ENCODE measurements around the gene PYGB.

Gene PYGB

DNA sequence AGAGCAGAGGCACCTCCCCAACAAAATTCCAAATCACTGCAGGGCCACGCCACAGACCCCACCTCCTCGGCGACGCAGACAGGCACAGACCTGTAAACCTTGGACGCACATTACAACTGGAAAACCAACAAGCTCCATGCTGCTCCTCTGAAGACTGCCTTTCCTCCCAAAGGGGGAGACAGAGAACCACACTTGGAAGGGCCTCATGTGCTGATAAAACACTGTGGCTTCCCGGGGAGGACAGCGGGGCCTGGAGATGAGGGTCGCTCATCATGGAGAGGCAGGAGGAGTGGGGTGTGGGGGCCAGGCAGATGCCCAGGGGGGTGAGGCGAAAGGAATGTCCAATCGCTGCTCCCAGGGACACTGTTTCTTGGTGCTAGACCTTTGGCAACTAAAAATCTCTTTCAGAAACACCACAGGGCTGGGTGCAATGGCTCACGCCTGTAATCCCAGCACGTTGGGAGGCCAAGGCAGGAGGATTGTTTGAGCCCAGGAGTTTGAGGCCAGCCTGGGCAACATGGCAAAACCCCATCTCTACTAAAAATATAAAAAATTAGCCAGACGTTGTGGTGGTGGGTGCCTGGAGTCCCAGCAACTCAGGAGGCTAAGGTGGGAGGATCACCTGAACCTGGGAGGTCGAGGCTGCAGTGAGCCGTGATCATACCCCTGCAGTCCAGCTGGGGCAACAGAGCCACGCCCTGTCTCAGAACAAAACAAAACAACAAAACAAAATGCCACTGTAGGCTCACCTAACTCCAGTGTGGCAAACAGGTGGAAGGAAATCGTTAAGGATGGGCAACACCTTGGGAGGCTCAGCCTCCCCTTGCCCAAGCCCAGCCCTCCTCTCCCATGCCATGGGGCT lies 88.9 kb downstream of the PYGB start:
- DNase-seq (ENCODE audit: low read depth in 2 of 2): no peak

DNA sequence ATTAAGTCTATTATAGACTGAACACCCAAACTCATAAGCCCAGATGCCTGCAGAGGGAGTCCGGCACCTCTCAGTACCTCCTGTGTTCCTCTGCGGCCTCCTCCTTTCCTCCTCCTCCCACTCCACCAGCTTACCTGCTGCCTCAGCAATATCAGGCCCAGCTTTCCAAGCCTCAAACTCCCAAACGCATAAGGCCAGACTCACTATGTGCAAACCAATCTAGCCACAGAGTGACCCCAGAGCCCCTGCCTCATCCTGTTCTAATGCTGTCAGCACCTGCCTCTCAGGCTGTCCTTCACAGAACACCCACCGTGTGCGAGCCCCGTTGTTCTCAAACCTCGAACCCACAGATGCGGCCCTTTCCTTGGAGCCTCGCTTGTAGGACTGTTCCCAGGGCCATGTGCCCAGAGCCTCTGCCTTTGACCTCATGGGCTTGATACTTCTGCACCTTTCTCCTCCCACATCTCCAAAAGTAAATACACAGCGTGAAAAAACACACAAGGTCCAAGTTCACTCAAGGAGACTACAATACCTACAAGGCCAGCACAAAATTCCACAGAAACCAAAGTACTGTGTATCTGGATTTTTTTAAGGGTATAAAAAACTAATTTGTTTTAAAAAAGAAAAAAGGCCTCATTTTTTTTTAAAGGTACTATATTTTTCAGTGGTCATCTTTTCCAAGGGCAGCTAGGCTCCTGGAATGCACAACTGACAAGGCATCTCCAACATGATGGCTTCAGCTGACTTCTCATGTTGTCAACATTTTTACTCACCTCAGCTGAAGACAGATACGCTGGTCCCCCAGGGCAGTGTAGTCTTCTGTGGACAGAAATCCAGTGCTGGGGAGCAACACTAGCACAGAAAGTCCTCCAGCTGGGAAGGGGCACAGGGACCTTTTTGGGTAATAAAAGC lies 90.5 kb downstream of the PYGB start:
- no peak for DNase-seq (ENCODE audit: low read depth in 2 of 2)

- DNase-seq (ENCODE audit: low read depth in 2 of 2): no peak
These were observed 91.7 kb downstream of the PYGB start for GRCh38 chr20:25339608-25340007.

DNA sequence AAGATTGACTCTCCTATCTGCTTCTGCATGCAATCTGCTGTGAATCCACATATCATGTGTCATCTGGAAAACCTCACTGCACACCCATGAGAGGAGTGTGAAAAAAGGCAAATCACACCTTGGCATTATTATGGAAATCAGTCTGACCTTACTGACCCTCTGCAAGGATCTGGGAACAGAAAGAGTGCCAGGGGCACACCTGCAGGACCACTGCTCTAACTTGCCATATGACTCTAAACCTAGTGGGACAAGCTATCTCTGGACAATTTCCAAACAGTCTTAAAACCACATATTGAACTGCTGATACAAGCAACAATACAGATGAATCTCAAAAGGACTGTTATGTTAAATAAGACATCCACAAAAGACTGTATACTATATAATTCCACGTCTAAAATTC lies 92.5 kb downstream of the PYGB start:
- no peak for DNase-seq (ENCODE audit: low read depth in 2 of 2)

DNA sequence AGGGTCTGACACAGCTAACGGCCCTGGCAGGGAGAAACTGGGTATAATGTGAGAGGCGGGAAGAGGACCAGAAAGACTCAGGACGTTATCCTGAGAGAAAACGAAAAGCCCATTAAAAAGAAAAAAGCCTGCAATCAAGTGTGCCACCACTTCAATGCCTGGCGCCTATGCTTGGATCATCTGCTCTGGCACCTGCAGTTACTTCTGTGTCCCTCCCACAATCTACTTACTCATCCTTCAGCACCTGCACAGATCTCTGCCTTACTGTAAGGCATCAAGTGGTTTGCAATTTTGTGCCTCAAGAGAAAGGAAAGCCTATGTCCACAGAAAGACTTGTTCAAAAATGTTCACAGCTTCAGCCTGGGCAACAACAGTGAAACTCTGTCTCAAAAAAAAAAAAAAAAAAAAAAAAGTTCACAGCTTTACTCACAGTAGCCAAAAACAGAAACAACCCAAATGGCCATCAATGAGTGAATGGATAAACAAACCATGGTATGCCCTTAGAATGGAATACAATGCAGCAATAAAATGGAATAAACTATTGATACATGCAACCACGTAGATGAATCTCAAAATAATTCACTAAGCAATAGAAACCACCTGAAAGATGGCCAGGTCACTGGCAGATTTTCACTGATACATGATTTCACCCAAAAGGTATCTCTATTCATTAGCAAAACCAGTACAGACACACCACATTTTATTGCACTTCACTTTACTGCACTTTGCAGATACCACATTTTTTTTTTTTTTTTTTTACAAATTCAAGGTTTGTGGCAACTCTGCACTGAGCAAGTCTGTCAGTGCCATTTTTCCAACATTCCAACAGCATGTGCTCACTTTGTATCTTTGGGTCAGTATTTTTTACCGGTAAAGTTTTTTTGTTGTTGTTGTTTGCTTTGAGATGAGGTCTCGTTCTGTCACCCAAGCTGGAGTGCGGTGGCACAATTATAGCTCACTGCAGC lies 94.1 kb downstream of the PYGB start:
- no peak for DNase-seq (ENCODE audit: low read depth in 2 of 2)

DNA sequence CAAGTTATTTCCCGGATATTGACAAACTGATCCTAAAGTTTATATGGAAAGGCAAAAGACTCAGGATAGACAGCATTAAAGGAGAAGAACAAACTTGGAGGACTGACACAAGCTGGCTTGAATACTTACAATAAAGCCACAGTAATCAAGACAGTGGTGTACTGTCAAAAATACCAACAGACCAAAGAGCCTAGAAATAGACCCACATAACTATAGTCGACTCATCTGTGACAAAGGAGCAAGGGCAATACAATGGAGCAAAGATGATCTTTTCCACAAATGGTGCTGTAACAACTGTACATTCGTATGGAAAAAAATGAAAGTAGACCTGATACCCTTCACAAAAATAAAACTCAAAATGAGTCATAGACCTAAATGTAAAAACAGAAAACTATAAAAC lies 96.7 kb downstream of the PYGB start:
- DNase-seq (ENCODE audit: low read depth in 2 of 2): no peak

DNA sequence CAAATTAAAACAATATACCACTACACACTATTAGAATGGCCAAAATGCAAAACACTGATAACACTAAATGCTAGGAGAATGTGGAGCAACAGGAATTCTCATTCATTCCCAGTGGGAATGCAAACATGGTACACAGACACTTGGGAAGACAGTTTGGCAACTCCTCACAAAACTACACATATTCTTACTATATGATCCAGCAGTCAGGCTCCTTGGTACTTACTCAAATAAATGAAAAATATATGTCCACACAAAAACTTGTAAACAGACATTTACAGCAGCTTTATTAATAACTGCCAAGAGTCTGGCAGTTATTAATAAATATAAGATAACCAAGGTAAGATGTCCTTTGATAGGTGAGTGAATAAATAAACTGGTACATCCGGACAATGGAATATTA lies 97.8 kb downstream of the PYGB start:
- no peak for DNase-seq (ENCODE audit: low read depth in 2 of 2)

DNA sequence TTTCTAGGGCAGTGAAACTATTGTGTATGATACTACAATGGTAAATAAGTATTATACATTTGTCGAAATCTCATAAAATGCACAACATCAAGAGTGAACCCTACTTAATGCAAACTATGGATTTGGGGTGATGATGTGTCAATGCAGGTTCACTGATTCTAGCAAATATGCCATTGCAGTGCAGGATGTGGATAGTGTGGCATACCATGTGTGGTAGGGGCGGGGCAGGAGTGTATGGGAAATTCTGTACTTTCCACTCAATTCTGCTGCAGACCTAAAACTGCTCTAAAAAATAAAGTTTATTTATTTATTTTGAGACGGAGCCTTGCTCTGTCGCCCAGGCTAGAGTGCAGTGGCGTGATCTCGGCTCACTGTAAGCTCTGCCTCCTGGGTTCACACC lies 98.5 kb downstream of the PYGB start:
- DNase-seq (ENCODE audit: low read depth in 2 of 2): no peak

Measured in stimulated activated CD8-positive, alpha-beta memory T cell treated with anti-CD3 and anti-CD28 coated beads, Interleukin-7, amount 100 ng/mL, for 1 hour (primary cell).